HCT116 (cell line): ENCODE measurements around the gene ZFYVE16. TPM values are rescaled to one million over a fixed set of nuclear protein-coding genes. Genes with fewer than 3 reads are reported as not detected.

Experiments used
- ATAC-seq: fragments of 200-7000 bp; cut with Tn5 transposase; 2 replicates; pipeline ENCODE4 v1.9.1; 2020; ENCODE audit warnings: mild to moderate bottlenecking, moderate library complexity
- BruUV-seq: library from RNA; stranded (reverse); fragments of 400-500 nt; replicated peaks from 2 replicates; lab custom pipeline; 2021; lab: Mats Ljungman, UMichigan
- CTCF ChIA-PET: fragments of 300-600 bp; sonication (Branson Sonifier 250); formaldehyde crosslinking; loops from one replicate; lab custom pipeline; 2021; ENCODE audit warnings: antibody characterized with exemption; lab: Charles Lee
- POLR2A ChIA-PET: fragments of 300-600, 350-600 bp; sonication (Branson Sonifier 250); formaldehyde crosslinking; loops from one replicate; lab custom pipeline; 2021; ENCODE audit warnings: antibody characterized with exemption; lab: Charles Lee
- RAD21 ChIA-PET, 2 experiments: fragments of 300-600 bp; sonication (Branson Sonifier 250); formaldehyde crosslinking; loops; one replicate each; lab custom pipeline; 2023; ENCODE audit warnings: low total read pairs in 2 of 2; ENCODE audit not compliant: uncharacterized antibody in 2 of 2, unreplicated experiment in 2 of 2, low non-redundant PET in 1 of 2; lab: Charles Lee
- DNase-seq: peaks from one replicate; pipeline ENCODE4 v3.0.0-alpha.2; 2010; ENCODE audit warnings: low read depth, low spot score
- H2AFZ ChIP-seq: fragments of 200-600 bp; shearing (Covaris generic), sonication (generic); 2 replicates; pipeline ENCODE4 v1.6.1; 2017; ENCODE audit warnings: low read depth, mixed run types, mixed read lengths, antibody characterized with exemption, low read length; ENCODE audit not compliant: poor library complexity, severe bottlenecking
- H3K27ac ChIP-seq: 2 replicates; pipeline ENCODE4 v1.5.1; 2012; ENCODE audit warnings: low read depth, low read length
- H3K27me3 ChIP-seq: fragments of 200-600 bp; sonication (generic); 2 replicates; pipeline ENCODE4 v1.6.1; 2016; ENCODE audit warnings: mixed run types, low read length, mixed read lengths; ENCODE audit not compliant: insufficient read depth
- H3K36me3 ChIP-seq, 2 experiments: fragments of 200-500 bp in 1 of 2; fragments of 200-600 bp in 1 of 2; sonication (Bioruptor generic) in 1 of 2; sonication (generic) in 1 of 2; 2 replicates each; pipeline versions ENCODE4 v1.5.1 to v1.6.1; 2014 to 2016; ENCODE audit warnings: low read length in 2 of 2, inconsistent platforms in 1 of 2, mixed read lengths in 1 of 2, mixed run types in 1 of 2; ENCODE audit not compliant: insufficient read depth in 2 of 2, control insufficient read depth in 1 of 2
- H3K4me1 ChIP-seq, 2 experiments: fragments of 200-600 bp in 1 of 2; sonication (generic) in 1 of 2; 2 replicates each; pipeline versions ENCODE4 v1.5.1 to v1.6.1; 2012 to 2017; ENCODE audit warnings: low read length in 2 of 2, inconsistent platforms in 1 of 2, mild to moderate bottlenecking in 1 of 2, mixed read lengths in 1 of 2, mixed run types in 1 of 2, moderate library complexity in 1 of 2; ENCODE audit not compliant: insufficient read depth in 2 of 2, control insufficient read depth in 1 of 2
- H3K4me2 ChIP-seq: fragments of 200-600 bp; sonication (generic); 2 replicates; pipeline ENCODE4 v1.6.1; 2017; ENCODE audit warnings: mixed run types, low read length, mixed read lengths
- H3K4me3 ChIP-seq, 2 experiments: fragments of 200-600 bp in 1 of 2; sonication (generic) in 1 of 2; replicated peaks in 1 of 2; 2 replicates each; pipeline ENCODE4 v1.5.1; 2011 to 2016; ENCODE audit warnings: low read length in 2 of 2, control low read depth in 1 of 2, low read depth in 1 of 2, mild to moderate bottlenecking in 1 of 2, mixed read lengths in 1 of 2, mixed run types in 1 of 2
- H3K79me2 ChIP-seq: fragments of 200-600 bp; sonication (generic); 2 replicates; pipeline ENCODE4 v1.6.1; 2017; ENCODE audit warnings: mild to moderate bottlenecking, mixed run types, low read length, moderate library complexity, mixed read lengths; ENCODE audit not compliant: insufficient read depth
- H3K9ac ChIP-seq: fragments of 200-600 bp; sonication (generic); 2 replicates; pipeline ENCODE4 v1.6.1; 2016; ENCODE audit warnings: low read length, mixed read lengths
- H3K9me2 ChIP-seq: fragments of 200-600 bp; sonication (generic), shearing (Covaris generic); 2 replicates; pipeline ENCODE4 v1.6.1; 2017; ENCODE audit warnings: mixed run types, mild to moderate bottlenecking, moderate library complexity; ENCODE audit not compliant: insufficient read depth
- H3K9me3 ChIP-seq, 2 experiments: fragments of 200-500 bp in 1 of 2; fragments of 200-600 bp in 1 of 2; sonication (Bioruptor generic) in 1 of 2; sonication (generic) in 1 of 2; 2 replicates each; pipeline ENCODE4 v1.6.1; 2014 to 2017; ENCODE audit warnings: low read length in 2 of 2, mixed read lengths in 2 of 2, inconsistent platforms in 1 of 2, low read depth in 1 of 2, mild to moderate bottlenecking in 1 of 2, mixed run types in 1 of 2, moderate library complexity in 1 of 2; ENCODE audit not compliant: control insufficient read depth in 1 of 2, insufficient read depth in 1 of 2
- H4K20me1 ChIP-seq: fragments of 200-600 bp; sonication (generic), shearing (Covaris generic); 2 replicates; pipeline ENCODE4 v1.6.1; 2017; ENCODE audit warnings: mixed run types, mild to moderate bottlenecking, moderate library complexity; ENCODE audit not compliant: insufficient read depth
- ATF3 ChIP-seq: IDR thresholded peaks from 2 replicates; pipeline ENCODE4 v1.6.1; 2012
- CBX3 ChIP-seq: IDR thresholded peaks from 2 replicates; pipeline ENCODE4 v1.6.1; 2012; ENCODE audit warnings: low read depth
- CEBPB ChIP-seq: IDR thresholded peaks from 2 replicates; pipeline ENCODE4 v1.6.1; 2012; ENCODE audit warnings: low read depth
- CTCF ChIP-seq, 3 experiments: fragments of 200-600 bp in 1 of 3; sonication (generic) in 1 of 3; IDR thresholded peaks in 2 of 3; conservative IDR thresholded peaks in 1 of 3; 2 replicates each; pipeline ENCODE4 v1.5.1; 2012 to 2017; ENCODE audit warnings: low read depth in 2 of 3, low read length in 2 of 3, antibody characterized with exemption in 1 of 3, borderline replicate concordance in 1 of 3, control low read depth in 1 of 3, mild to moderate bottlenecking in 1 of 3, mixed read lengths in 1 of 3, mixed run types in 1 of 3, moderate library complexity in 1 of 3; ENCODE audit not compliant: insufficient read depth in 1 of 3
- ELF1 ChIP-seq: IDR thresholded peaks from 2 replicates; pipeline ENCODE4 v1.6.1; 2012; ENCODE audit warnings: low read depth, borderline replicate concordance
- EZH2phosphoT487 ChIP-seq: fragments of 200-600 bp; IDR thresholded peaks from 2 replicates; pipeline ENCODE4 v1.6.1; 2018; ENCODE audit warnings: antibody characterized with exemption, borderline replicate concordance
- FOSL1 ChIP-seq: IDR thresholded peaks from 2 replicates; pipeline ENCODE4 v1.6.1; 2012; ENCODE audit warnings: low read depth
- JUND ChIP-seq: IDR thresholded peaks from 2 replicates; pipeline ENCODE4 v1.6.1; 2012
- POLR2A ChIP-seq: IDR thresholded peaks from 2 replicates; pipeline ENCODE4 v1.7.0; 2011; ENCODE audit warnings: borderline replicate concordance; ENCODE audit not compliant: insufficient read depth, insufficient read length; ENCODE audit errors: extremely low read depth
- POLR2AphosphoS5 ChIP-seq: IDR thresholded peaks from 2 replicates; pipeline ENCODE4 v1.6.1; 2011; ENCODE audit warnings: mild to moderate bottlenecking, low read depth, low read length, moderate library complexity
- RAD21 ChIP-seq: IDR thresholded peaks from 2 replicates; pipeline ENCODE4 v1.6.1; 2012; ENCODE audit warnings: low read depth, mild to moderate bottlenecking
- SP1 ChIP-seq: IDR thresholded peaks from 2 replicates; pipeline ENCODE4 v1.6.1; 2012; ENCODE audit warnings: low read depth
- SRF ChIP-seq: IDR thresholded peaks from 2 replicates; pipeline ENCODE4 v1.6.1; 2012; ENCODE audit warnings: low read depth
- YY1 ChIP-seq: IDR thresholded peaks from 2 replicates; pipeline ENCODE4 v1.6.1; 2011; ENCODE audit warnings: low read length, low read depth, moderate library complexity, mild to moderate bottlenecking; ENCODE audit not compliant: insufficient replicate concordance; ENCODE audit errors: extremely low read depth
- ZFX ChIP-seq: fragments of 450-650 bp; IDR thresholded peaks from 2 replicates; pipeline ENCODE4 v1.6.1; 2017
- ZNF274 ChIP-seq: fragments of 200-500 bp; sonication (Bioruptor generic); IDR thresholded peaks from 2 replicates; pipeline ENCODE4 v1.6.1; 2014; ENCODE audit warnings: mild to moderate bottlenecking, low read depth, low read length, inconsistent platforms
- intact Hi-C: fragments of 100-400 bp; cut with micrococcal nuclease; formaldehyde crosslinking; loops from 2 replicates; pipeline ENCODE4 v1.10.0; 2022
- total RNA-seq: library from RNA; stranded (reverse); gene quantifications from one replicate; pipeline ENCODE4 v1.2.1, GENCODE V29; 2021; ENCODE audit not compliant: unreplicated experiment

Gene ZFYVE16
- total RNA-seq, 1 experiment from 2014 or later = 24.2 TPM

- ATAC-seq (no peak), DNase-seq (no peak)
- no peaks in the 10 kb centered on the region for H3K4me1 ChIP-seq
- H3K79me2 ChIP-seq = no peaks in the 10 kb centered on the region
- H3K27ac ChIP-seq = no peak overlapping the region
- H3K9me2 ChIP-seq = no peaks in the 10 kb centered on the region
- H3K27me3 ChIP-seq = no peaks in the 10 kb centered on the region
- H3K4me3 ChIP-seq = no peak overlapping the region
- no peaks in the 10 kb centered on the region for H3K9me3 ChIP-seq
- no peaks in the 10 kb centered on the region for H3K36me3 ChIP-seq
- H4K20me1 ChIP-seq = no peaks in the 10 kb centered on the region
- RAD21 ChIA-PET = no interaction called here
- CTCF ChIA-PET = no interaction called here
- intact Hi-C loops = no loop called here
- H3K9ac ChIP-seq = no peak overlapping the region
- H3K4me2 ChIP-seq = no peak overlapping the region
- POLR2A ChIA-PET = no interaction called here
- no peak overlapping the region for H2AFZ ChIP-seq
- TF ChIP-seq EZH2phosphoT487 = no peak
- no peak for TF ChIP-seq ZNF274
- no peak for TF ChIP-seq ATF3
- no peak for TF ChIP-seq CTCF (IDR thresholded peaks at IDR 0.05 in 2 of 3, conservative IDR thresholded peaks at IDR 0.05 in 1 of 3; ENCODE audit: borderline replicate concordance in 1 of 3, insufficient read depth in 1 of 3, low read depth in 2 of 3, low read length in 2 of 3)
- no peak for TF ChIP-seq CBX3
- no peak for TF ChIP-seq POLR2AphosphoS5
- TF ChIP-seq SRF = no peak
- TF ChIP-seq ELF1 = no peak
- TF ChIP-seq POLR2A = no peak
- TF ChIP-seq ZFX = no peak
- no peak for TF ChIP-seq CEBPB
- no peak for TF ChIP-seq FOSL1
- no peak for TF ChIP-seq JUND
- no peak for TF ChIP-seq RAD21
- no peak for TF ChIP-seq SP1
- no peak for TF ChIP-seq YY1
- no TSS peak for BruUV-seq
Observed at GRCh38 chr5:80360914-80361444, 46.9 kb upstream of the ZFYVE16 start.
